Stimulated activated CD4-positive, alpha-beta T cell treated with anti-CD3 and anti-CD28 coated beads, Interleukin-12 subunit alpha, Interleukin-12 subunit beta, amount 100 ng/mL, for 24 hours (primary cell): ENCODE measurements around the gene DTNBP1.

Experiments
- DNase-seq, 2 experiments: peaks; one replicate each; pipeline ENCODE4 v3.0.0-alpha.2; 2020; ENCODE audit warnings: low read depth in 2 of 2

Gene DTNBP1

GRCh38 chr6:15533379-15534026 lies 129.3 kb downstream of the DTNBP1 start:
- no peak for DNase-seq

GRCh38 chr6:15531973-15532372 lies 130.9 kb downstream of the DTNBP1 start:
- no peak for DNase-seq

- no peak for DNase-seq
These were observed 132.4 kb downstream of the DTNBP1 start for GRCh38 chr6:15530411-15530810.

- no peak for DNase-seq
These were observed 134.0 kb downstream of the DTNBP1 start for GRCh38 chr6:15528870-15529269.

GRCh38 chr6:15527838-15528617 lies 134.8 kb downstream of the DTNBP1 start:
- no peak for DNase-seq

GRCh38 chr6:15526212-15526701 lies 136.6 kb downstream of the DTNBP1 start:
- no peak for DNase-seq

- DNase-seq, result no peak
These were observed 137.9 kb downstream of the DTNBP1 start for GRCh38 chr6:15524861-15525401.

- DNase-seq, result no peak
These were observed 138.9 kb downstream of the DTNBP1 start for GRCh38 chr6:15523679-15524630.

GRCh38 chr6:15522856-15523529 lies 139.8 kb downstream of the DTNBP1 start:
- DNase-seq, result no peak

GRCh38 chr6:15522427-15522826 lies 140.4 kb downstream of the DTNBP1 start:
- no peak for DNase-seq

GRCh38 chr6:15522026-15522425 lies 140.8 kb downstream of the DTNBP1 start:
- no peak for DNase-seq

- no peak for DNase-seq
These were observed 141.2 kb downstream of the DTNBP1 start for GRCh38 chr6:15521582-15521981.

GRCh38 chr6:15520626-15521203 lies 142.1 kb downstream of the DTNBP1 start:
- DNase-seq, result no peak

GRCh38 chr6:15519681-15520080 lies 143.1 kb downstream of the DTNBP1 start:
- DNase-seq, result no peak

GRCh38 chr6:15518878-15519277 lies 143.9 kb downstream of the DTNBP1 start:
- no peak for DNase-seq

GRCh38 chr6:15518057-15518456 lies 144.8 kb downstream of the DTNBP1 start:
- DNase-seq, result no peak

GRCh38 chr6:15517600-15517999 lies 145.2 kb downstream of the DTNBP1 start:
- no peak for DNase-seq

GRCh38 chr6:15516923-15517560 lies 145.8 kb downstream of the DTNBP1 start:
- DNase-seq, result no peak

GRCh38 chr6:15516378-15516777 lies 146.4 kb downstream of the DTNBP1 start:
- DNase-seq, result no peak

- no peak for DNase-seq
These were observed 147.0 kb downstream of the DTNBP1 start for GRCh38 chr6:15515660-15516375.
